SK-N-SH (cell line): ENCODE data around the gene STAT6. TPM values are rescaled to one million over a fixed set of nuclear protein-coding genes. Genes with fewer than 3 reads are reported as not detected.
A peak's percentile ranks its signal among the peaks of the same experiment; 100 is the strongest.

Experiments
- CTCF ChIA-PET: fragments of 300-600, 350-600 bp; formaldehyde crosslinking; extraction: SDS; loops from one replicate; lab custom pipeline; 2021; lab: Yijun Ruan, JAX
- POLR2A ChIA-PET: fragments of 350-600 bp; sonication (Branson Sonifier 250); formaldehyde crosslinking; extraction: SDS; loops from one replicate; lab custom pipeline; 2020; ENCODE audit warnings: antibody characterized with exemption, inconsistent platforms; lab: Yijun Ruan, JAX
- DNase-seq: peaks from one replicate; pipeline ENCODE4 v3.0.0; 2012
- H2AFZ ChIP-seq: fragments of 200-600 bp; sonication (generic); 2 replicates; pipeline ENCODE4 v1.8.1; 2016; ENCODE audit warnings: antibody characterized with exemption, mild to moderate bottlenecking, low read depth
- H3F3A ChIP-seq: fragments of 200-600 bp; sonication (generic); replicated peaks from 2 replicates; pipeline ENCODE3; 2016; ENCODE audit warnings: antibody characterized with exemption, mild to moderate bottlenecking; ENCODE audit not compliant: insufficient read depth
- H3K27ac ChIP-seq, 2 experiments: fragments of 200-500 bp in 1 of 2; fragments of 200-600 bp in 1 of 2; sonication (Bioruptor generic) in 1 of 2; sonication (generic), shearing (Covaris generic) in 1 of 2; 2 replicates each; pipeline versions ENCODE4 v1.5.1 to v1.6.1; 2014 to 2016; ENCODE audit warnings: low read depth in 2 of 2, inconsistent platforms in 1 of 2, low read length in 1 of 2, mild to moderate bottlenecking in 1 of 2, mixed read lengths in 1 of 2
- H3K27me3 ChIP-seq: fragments of 200-600 bp; sonication (generic), shearing (Covaris generic); 2 replicates; pipeline ENCODE4 v1.6.1; 2016; ENCODE audit warnings: mixed run types; ENCODE audit not compliant: insufficient read depth
- H3K36me3 ChIP-seq, 2 experiments: fragments of 200-500 bp in 1 of 2; fragments of 200-600 bp in 1 of 2; sonication (Bioruptor generic) in 1 of 2; sonication (generic) in 1 of 2; replicated peaks in 1 of 2; 2 replicates each; pipeline versions ENCODE3 to v1.5.1; 2014 to 2016; ENCODE audit warnings: low read length in 1 of 2, mild to moderate bottlenecking in 1 of 2; ENCODE audit not compliant: insufficient read depth in 2 of 2, control insufficient read depth in 1 of 2
- H3K4me1 ChIP-seq, 2 experiments: fragments of 200-500 bp in 1 of 2; fragments of 200-600 bp in 1 of 2; sonication (Bioruptor generic) in 1 of 2; sonication (generic), shearing (Covaris generic) in 1 of 2; 2 replicates each; pipeline versions ENCODE4 v1.5.1 to v1.6.1; 2014 to 2016; ENCODE audit warnings: low read depth in 1 of 2, low read length in 1 of 2, mixed run types in 1 of 2; ENCODE audit not compliant: insufficient read depth in 2 of 2, control insufficient read depth in 1 of 2
- H3K4me2 ChIP-seq: fragments of 200-600 bp; sonication (generic), shearing (Covaris generic); 2 replicates; pipeline ENCODE4 v1.6.1; 2017; ENCODE audit warnings: mixed run types
- H3K4me3 ChIP-seq, 2 experiments: fragments of 200-500 bp in 1 of 2; fragments of 200-600 bp in 1 of 2; sonication (Bioruptor generic) in 1 of 2; sonication (generic), shearing (Covaris generic) in 1 of 2; 2 replicates each; pipeline versions ENCODE4 v1.5.1 to v1.8.1; 2014 to 2016; ENCODE audit warnings: low read depth in 2 of 2, inconsistent platforms in 1 of 2, low read length in 1 of 2, mild to moderate bottlenecking in 1 of 2, mixed read lengths in 1 of 2, moderate library complexity in 1 of 2
- H3K79me2 ChIP-seq: fragments of 200-600 bp; sonication (generic); 2 replicates; pipeline ENCODE4 v1.8.1; 2017; ENCODE audit warnings: mild to moderate bottlenecking; ENCODE audit not compliant: insufficient read depth
- H3K9ac ChIP-seq: fragments of 200-600 bp; sonication (generic); 2 replicates; pipeline ENCODE4 v1.6.1; 2017; ENCODE audit warnings: mixed run types
- H3K9me2 ChIP-seq: fragments of 200-600 bp; sonication (generic); 2 replicates; pipeline ENCODE4 v1.6.1; 2017; ENCODE audit warnings: mixed run types
- H3K9me3 ChIP-seq: fragments of 200-600 bp; sonication (generic); 2 replicates; pipeline ENCODE4 v1.6.1; 2017; ENCODE audit warnings: mixed run types, mild to moderate bottlenecking, moderate library complexity
- H4K20me1 ChIP-seq: fragments of 200-600 bp; sonication (generic); 2 replicates; pipeline ENCODE4 v1.6.1; 2017; ENCODE audit warnings: mild to moderate bottlenecking, mixed run types; ENCODE audit not compliant: insufficient read depth
- CTCF ChIP-seq: fragments of 200-600 bp; sonication (generic); IDR thresholded peaks from 2 replicates; pipeline ENCODE4 v1.6.1; 2017; ENCODE audit warnings: antibody characterized with exemption, mild to moderate bottlenecking, moderate library complexity
- FOSL2 ChIP-seq: IDR thresholded peaks from 2 replicates; pipeline ENCODE4 v1.4.0; 2012; ENCODE audit warnings: low read depth, mild to moderate bottlenecking, moderate library complexity, borderline replicate concordance
- FOXM1 ChIP-seq: IDR thresholded peaks from 2 replicates; pipeline ENCODE4 v1.4.0; 2012; ENCODE audit warnings: low read depth, mild to moderate bottlenecking
- MEF2A ChIP-seq: IDR thresholded peaks from 2 replicates; pipeline ENCODE4 v1.4.0; 2012; ENCODE audit warnings: low read depth, borderline replicate concordance
- NFIC ChIP-seq: IDR thresholded peaks from 2 replicates; pipeline ENCODE4 v1.4.0; 2012; ENCODE audit warnings: borderline replicate concordance
- NRF1 ChIP-seq: IDR thresholded peaks from 2 replicates; pipeline ENCODE4 v1.6.1; 2012; ENCODE audit warnings: low read depth, mild to moderate bottlenecking, low read length
- POLR2AphosphoS5 ChIP-seq: IDR thresholded peaks from 2 replicates; pipeline ENCODE4 v1.6.1; 2012; ENCODE audit warnings: low read depth, low read length
- TAF1 ChIP-seq: IDR thresholded peaks from 2 replicates; pipeline ENCODE4 v1.6.1; 2012; ENCODE audit warnings: low read depth, mild to moderate bottlenecking, low read length, moderate library complexity, borderline replicate concordance
- YY1 ChIP-seq: IDR thresholded peaks from 2 replicates; pipeline ENCODE4 v1.4.0; 2012; ENCODE audit warnings: low read depth, mild to moderate bottlenecking
- ZBTB33 ChIP-seq: IDR thresholded peaks from 2 replicates; pipeline ENCODE4 v1.4.0; 2012; ENCODE audit warnings: low read depth, borderline replicate concordance
- WGBS: methylation state at CpG from one replicate; pipeline ENCODE4 v1.1.6; 2017; ENCODE audit warnings: low lambda C conversion rate; 5-methylcytosine and 5-hydroxymethylcytosine counted together
- polyA plus RNA-seq, 3 experiments: library from polyadenylated mRNA; depleted of rRNA; stranded (reverse); fragments of >200 nt; gene quantifications; 2 replicates each; pipeline ENCODE4 v1.2.3, GENCODE V29; 2012
- TF ChIP-seq, protein P1 (sequence below): IDR thresholded peaks from 2 replicates; pipeline ENCODE4 v1.6.1; 2012; ENCODE audit warnings: mild to moderate bottlenecking, low read depth, low read length, moderate library complexity

STAT6 gene
- polyA plus RNA-seq, 1 of the 3 experiments (the other 2 are of a cell fraction), result 0.15 TPM

- Histone ChIP-seq H3K36me3 (peaks cover 7 to 14% of the 10 kb centered on the region in 2 experiments), H3K4me2 (no peak overlapping the region), H4K20me1 (no peaks in the 10 kb centered on the region), H3K79me2 (peaks cover 45% of the 10 kb centered on the region), H3K27me3 (no peaks in the 10 kb centered on the region), H3K27ac (peak overlapping the region in 1 of 2 experiments; percentile 13; a peak in 1 of 4 replicates), H3K9me3 (no peaks in the 10 kb centered on the region), H2AFZ (no peak overlapping the region; the same call in 1 of the 2 replicates), H3K9ac (no peak overlapping the region), H3K9me2 (no peaks in the 10 kb centered on the region), H3F3A (peaks cover 13% of the 10 kb centered on the region), H3K4me3 (no peak overlapping the region), H3K4me1 (no peaks in the 10 kb centered on the region; a peak in 1 of 4 replicates)
- ChIA-PET CTCF (interaction anchor here (0.6 to 14.9 kb wide), 7 partner anchors 10 to 377 kb away, joined by 3 to 339 read pairs (median 8); partner anchors contain the start of genes NAB2, STAT6 and ZBTB39), POLR2A (interaction anchor here (1.2 kb wide), 1 partner anchor 39 kb away, joined by 4 read pairs; the partner anchor contains the start of gene STAT6)
- WGBS, result 76% methylated on average over 2 of the region's 2 CpGs
- no peak for DNase-seq
- TF ChIP-seq FOXM1 (no peak), TAF1 (no peak), MEF2A (no peak), FOSL2 (no peak), YY1 (no peak), ZBTB33 (no peak), NRF1 (no peak), CTCF (no peak), NFIC (no peak), POLR2AphosphoS5 (no peak)
- TF ChIP-seq, protein P1, sequence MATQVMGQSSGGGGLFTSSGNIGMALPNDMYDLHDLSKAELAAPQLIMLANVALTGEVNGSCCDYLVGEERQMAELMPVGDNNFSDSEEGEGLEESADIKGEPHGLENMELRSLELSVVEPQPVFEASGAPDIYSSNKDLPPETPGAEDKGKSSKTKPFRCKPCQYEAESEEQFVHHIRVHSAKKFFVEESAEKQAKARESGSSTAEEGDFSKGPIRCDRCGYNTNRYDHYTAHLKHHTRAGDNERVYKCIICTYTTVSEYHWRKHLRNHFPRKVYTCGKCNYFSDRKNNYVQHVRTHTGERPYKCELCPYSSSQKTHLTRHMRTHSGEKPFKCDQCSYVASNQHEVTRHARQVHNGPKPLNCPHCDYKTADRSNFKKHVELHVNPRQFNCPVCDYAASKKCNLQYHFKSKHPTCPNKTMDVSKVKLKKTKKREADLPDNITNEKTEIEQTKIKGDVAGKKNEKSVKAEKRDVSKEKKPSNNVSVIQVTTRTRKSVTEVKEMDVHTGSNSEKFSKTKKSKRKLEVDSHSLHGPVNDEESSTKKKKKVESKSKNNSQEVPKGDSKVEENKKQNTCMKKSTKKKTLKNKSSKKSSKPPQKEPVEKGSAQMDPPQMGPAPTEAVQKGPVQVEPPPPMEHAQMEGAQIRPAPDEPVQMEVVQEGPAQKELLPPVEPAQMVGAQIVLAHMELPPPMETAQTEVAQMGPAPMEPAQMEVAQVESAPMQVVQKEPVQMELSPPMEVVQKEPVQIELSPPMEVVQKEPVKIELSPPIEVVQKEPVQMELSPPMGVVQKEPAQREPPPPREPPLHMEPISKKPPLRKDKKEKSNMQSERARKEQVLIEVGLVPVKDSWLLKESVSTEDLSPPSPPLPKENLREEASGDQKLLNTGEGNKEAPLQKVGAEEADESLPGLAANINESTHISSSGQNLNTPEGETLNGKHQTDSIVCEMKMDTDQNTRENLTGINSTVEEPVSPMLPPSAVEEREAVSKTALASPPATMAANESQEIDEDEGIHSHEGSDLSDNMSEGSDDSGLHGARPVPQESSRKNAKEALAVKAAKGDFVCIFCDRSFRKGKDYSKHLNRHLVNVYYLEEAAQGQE, result no peak
Observed at GRCh38 chr12:57072661-57073060, 38.5 kb downstream of the STAT6 start.
